ENCODE data around the gene MAP1B.

MAP1B gene

GRCh38 chr5:72134226-72134899 lies 27.1 kb downstream of the MAP1B start:
- no peak for DNase-seq

GRCh38 chr5:72137826-72138409 lies 30.6 kb downstream of the MAP1B start:
- no peak for DNase-seq

GRCh38 chr5:72138943-72139521 lies 31.8 kb downstream of the MAP1B start:
- no peak for DNase-seq

GRCh38 chr5:72140711-72141110 lies 33.4 kb downstream of the MAP1B start:
- DNase-seq: no peak

- DNase-seq: no peak
Observed at GRCh38 chr5:72141440-72142355, 34.4 kb downstream of the MAP1B start.

- DNase-seq: no peak
Observed at GRCh38 chr5:72144762-72145161, 37.5 kb downstream of the MAP1B start.

GRCh38 chr5:72145348-72145747 lies 38.1 kb downstream of the MAP1B start:
- no peak for DNase-seq

GRCh38 chr5:72146056-72146455 lies 38.8 kb downstream of the MAP1B start:
- no peak for DNase-seq

GRCh38 chr5:72147569-72147968 lies 40.3 kb downstream of the MAP1B start:
- no peak for DNase-seq

GRCh38 chr5:72149742-72150141 lies 42.5 kb downstream of the MAP1B start:
- no peak for DNase-seq

GRCh38 chr5:72151169-72151568 lies 43.9 kb downstream of the MAP1B start:
- DNase-seq: no peak

GRCh38 chr5:72151646-72152045 lies 44.4 kb downstream of the MAP1B start:
- no peak for DNase-seq

- no peak for DNase-seq
Observed at GRCh38 chr5:72152545-72152944, 45.3 kb downstream of the MAP1B start.

- no peak for DNase-seq
Observed at GRCh38 chr5:72153551-72153950, 46.3 kb downstream of the MAP1B start.

GRCh38 chr5:72154076-72154756 lies 46.9 kb downstream of the MAP1B start:
- no peak for DNase-seq

GRCh38 chr5:72156946-72157624 lies 49.8 kb downstream of the MAP1B start:
- no peak for DNase-seq

- DNase-seq: no peak
Observed at GRCh38 chr5:72157625-72157962, 50.3 kb downstream of the MAP1B start.

GRCh38 chr5:72159501-72159911 lies 52.2 kb downstream of the MAP1B start:
- DNase-seq: no peak

- no peak for DNase-seq
Observed at GRCh38 chr5:72160329-72160728, 53.1 kb downstream of the MAP1B start.

GRCh38 chr5:72160959-72161358 lies 53.7 kb downstream of the MAP1B start:
- DNase-seq: no peak

- no peak for DNase-seq
Observed at GRCh38 chr5:72161951-72162350, 54.7 kb downstream of the MAP1B start.

- no peak for DNase-seq
Observed at GRCh38 chr5:72163349-72163983, 56.2 kb downstream of the MAP1B start.
